Panc1 (cell line): ENCODE results near the gene DEPDC5.

Source experiments
- CTCF ChIP-seq: fragments of 450-650 bp; IDR thresholded peaks from 2 replicates; pipeline ENCODE4 v1.5.1; 2017; ENCODE audit warnings: mild to moderate bottlenecking
- POLR2AphosphoS5 ChIP-seq: IDR thresholded peaks from 2 replicates; pipeline ENCODE4 v1.6.1; 2012; ENCODE audit warnings: mild to moderate bottlenecking, low read depth, low read length, moderate library complexity
- REST ChIP-seq, 2 experiments: IDR thresholded peaks; 2 replicates each; pipeline ENCODE4 v1.6.1; 2011 to 2012; ENCODE audit warnings: low read depth in 2 of 2, control low read depth in 1 of 2, low read length in 1 of 2, mild to moderate bottlenecking in 1 of 2, moderate library complexity in 1 of 2; ENCODE audit not compliant: insufficient read depth in 1 of 2
- SIN3A ChIP-seq: IDR thresholded peaks from 2 replicates; pipeline ENCODE4 v1.6.1; 2012; ENCODE audit warnings: low read depth, mild to moderate bottlenecking, low read length, moderate library complexity, borderline replicate concordance; ENCODE audit not compliant: insufficient read depth

- no peak for TF ChIP-seq CTCF
- no peak for TF ChIP-seq SIN3A
- TF ChIP-seq POLR2AphosphoS5, result no peak
- no peak for TF ChIP-seq REST (IDR thresholded peaks at IDR 0.05; ENCODE audit: insufficient read depth in 1 of 2, low read depth in 2 of 2, low read length in 1 of 2)
Observed at GRCh38 chr22:31829505-31829904, 75.7 kb downstream of the DEPDC5 start.
